ENCODE data around the gene ADCY7.
A peak's percentile ranks its signal among the peaks of the same experiment; 100 is the strongest.

The ADCY7 gene

GRCh38 chr16:50251375-50252081 lies 14.8 kb upstream of the ADCY7 start:
- DNase-seq, result no peak

GRCh38 chr16:50252082-50252611 lies 14.2 kb upstream of the ADCY7 start:
- no peak for DNase-seq

GRCh38 chr16:50252874-50253513 lies 13.4 kb upstream of the ADCY7 start:
- no peak for DNase-seq

- DNase-seq, result no peak
Measured at GRCh38 chr16:50253514-50253910, 12.8 kb upstream of the ADCY7 start.

- DNase-seq, result no peak
Measured at GRCh38 chr16:50254072-50254471, 12.3 kb upstream of the ADCY7 start.

GRCh38 chr16:50255538-50255937 lies 10.8 kb upstream of the ADCY7 start:
- no peak for DNase-seq

GRCh38 chr16:50256604-50257003 lies 9.7 kb upstream of the ADCY7 start:
- DNase-seq, result no peak

- no peak for DNase-seq
Measured at GRCh38 chr16:50257876-50258275, 8.5 kb upstream of the ADCY7 start.

GRCh38 chr16:50259334-50260205 lies 6.8 kb upstream of the ADCY7 start:
- DNase-seq, result no peak

GRCh38 chr16:50260206-50261159 lies 5.9 kb upstream of the ADCY7 start:
- DNase-seq, result no peak

- DNase-seq, result no peak
Measured at GRCh38 chr16:50261160-50261706, 5.1 kb upstream of the ADCY7 start.

GRCh38 chr16:50261707-50262235 lies 4.6 kb upstream of the ADCY7 start:
- DNase-seq, result no peak

GRCh38 chr16:50263060-50263909 lies 3.1 kb upstream of the ADCY7 start:
- no peak for DNase-seq

- no peak for DNase-seq
Measured at GRCh38 chr16:50263940-50264929, 2.1 kb upstream of the ADCY7 start.

GRCh38 chr16:50265260-50265659 lies 1.1 kb upstream of the ADCY7 start:
- DNase-seq, result no peak

GRCh38 chr16:50265716-50266336 lies 525 bp upstream of the ADCY7 start:
- no peak for DNase-seq

- no peak for DNase-seq
Measured at GRCh38 chr16:50267151-50267631, 840 bp downstream of the ADCY7 start.

- DNase-seq, result no peak
Measured at GRCh38 chr16:50267651-50268050, 1.3 kb downstream of the ADCY7 start.

- DNase-seq, result peak; percentile 53
Measured at GRCh38 chr16:50268352-50268751, 2.0 kb downstream of the ADCY7 start.
